Activated T-cell treated with anti-CD3 and anti-CD28 coated beads, Interleukin-2, amount 50 U/mL, for 1 hour (primary cell): ENCODE data around the gene NOS1AP.
"Not testable (repeated sequence)": the region's sequence is repeated elsewhere in the genome, so short reads cannot be mapped to it uniquely, and the experiment has no call there.

Source experiments
- DNase-seq: peaks from one replicate; pipeline ENCODE4 v3.0.0-alpha.2; 2020

NOS1AP gene

DNA sequence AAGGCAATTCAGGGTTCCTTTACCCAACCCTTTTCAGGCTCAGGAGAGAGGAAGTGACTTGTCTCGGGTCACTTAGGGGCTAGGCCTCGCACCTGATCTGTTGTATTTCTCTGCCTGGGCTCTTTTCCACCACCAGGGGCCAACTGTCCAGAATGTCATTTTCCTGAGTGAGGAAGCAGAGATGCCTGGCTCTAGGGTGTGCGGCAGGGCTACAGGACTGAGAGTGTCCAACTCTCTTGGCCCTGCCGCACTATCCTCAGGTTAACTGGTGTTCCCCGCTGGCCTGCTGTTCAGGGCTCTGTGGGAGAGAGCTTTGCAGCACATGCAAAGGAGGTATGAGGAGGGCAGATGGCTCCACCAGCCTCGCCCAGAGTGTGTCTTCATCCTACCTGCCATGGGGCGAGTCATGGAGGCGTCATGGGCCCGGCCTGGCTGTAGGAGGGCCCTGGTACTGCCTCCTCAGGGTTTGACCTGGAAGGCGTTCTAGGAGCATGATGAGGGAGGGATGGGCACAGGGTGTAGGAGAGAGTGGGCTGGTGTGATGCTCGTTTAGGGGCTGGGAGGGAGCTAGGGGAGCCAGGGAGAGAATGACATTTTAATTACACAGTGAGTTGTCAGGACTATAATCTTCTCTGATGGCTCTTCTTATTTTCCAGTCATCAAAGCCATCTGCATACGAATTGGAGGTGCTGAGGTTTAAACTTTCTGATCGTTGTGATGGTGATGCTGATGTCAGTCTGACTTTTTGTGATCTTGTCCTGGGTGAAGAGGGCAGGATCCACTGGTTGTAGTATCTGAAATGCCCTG, 128.3 kb downstream of the NOS1AP start:
- DNase-seq = no peak

DNA sequence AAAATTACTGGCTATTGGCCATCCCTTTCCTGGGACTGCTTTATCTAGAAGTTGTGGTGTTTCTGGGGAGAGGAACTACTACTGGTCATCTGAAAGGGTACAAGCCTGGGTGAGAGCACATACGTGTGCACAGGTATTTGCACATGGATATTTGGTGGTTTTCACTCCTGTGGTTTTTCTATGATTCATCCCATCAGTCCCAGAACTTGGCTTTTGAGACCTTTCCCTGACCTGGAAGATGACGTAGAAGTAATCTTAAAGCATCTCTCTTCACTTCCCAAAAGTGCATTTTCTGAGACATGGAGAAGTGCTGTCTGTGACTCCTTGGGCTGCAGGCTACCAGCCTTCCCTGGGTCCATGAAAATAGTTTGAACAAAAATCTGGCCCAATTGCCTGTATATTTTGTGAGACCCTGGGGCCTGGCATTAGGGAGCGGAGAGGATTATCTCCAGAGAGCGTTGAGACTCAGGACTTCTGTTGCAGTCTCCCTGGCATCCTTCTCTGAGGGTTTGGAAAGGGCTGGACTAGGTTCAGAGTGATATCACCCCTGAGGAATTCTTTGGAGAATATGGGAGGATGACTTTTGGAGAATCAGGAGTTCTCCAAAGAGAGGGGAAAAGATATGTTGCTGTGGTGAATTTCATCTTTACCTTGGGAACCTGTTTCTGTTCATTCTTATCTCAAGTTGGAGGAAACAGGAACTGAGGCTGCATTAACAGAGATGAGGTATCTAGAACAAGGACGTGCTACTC, 130.8 kb downstream of the NOS1AP start:
- DNase-seq = no peak

DNA sequence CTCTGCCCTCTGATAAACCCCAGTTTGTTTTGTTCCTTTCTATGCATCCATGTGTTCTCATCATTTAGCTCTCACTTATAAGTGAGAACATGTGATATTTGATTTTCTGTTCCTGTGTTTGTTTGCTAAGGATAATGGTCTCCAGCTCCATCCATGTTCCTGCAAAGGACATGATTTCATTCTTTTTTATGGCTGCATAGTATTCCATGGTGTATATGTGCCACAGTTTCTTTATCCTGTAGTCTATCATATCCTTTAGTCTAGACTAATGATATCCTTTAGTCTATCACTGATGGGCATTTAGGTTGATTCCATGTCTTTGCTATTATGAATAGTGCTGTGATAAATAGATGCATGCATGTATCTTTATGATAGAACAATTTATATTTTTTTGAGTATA, 131.6 kb downstream of the NOS1AP start:
- DNase-seq = not testable (repeated sequence)

- DNase-seq = no peak
Observed at GRCh38 chr1:162204129-162204822, 134.8 kb downstream of the NOS1AP start.

GRCh38 chr1:162204823-162205155, 135.3 kb downstream of the NOS1AP start:
- DNase-seq = no peak

- DNase-seq = no peak
Observed at GRCh38 chr1:162206300-162206699, 136.8 kb downstream of the NOS1AP start.

DNA sequence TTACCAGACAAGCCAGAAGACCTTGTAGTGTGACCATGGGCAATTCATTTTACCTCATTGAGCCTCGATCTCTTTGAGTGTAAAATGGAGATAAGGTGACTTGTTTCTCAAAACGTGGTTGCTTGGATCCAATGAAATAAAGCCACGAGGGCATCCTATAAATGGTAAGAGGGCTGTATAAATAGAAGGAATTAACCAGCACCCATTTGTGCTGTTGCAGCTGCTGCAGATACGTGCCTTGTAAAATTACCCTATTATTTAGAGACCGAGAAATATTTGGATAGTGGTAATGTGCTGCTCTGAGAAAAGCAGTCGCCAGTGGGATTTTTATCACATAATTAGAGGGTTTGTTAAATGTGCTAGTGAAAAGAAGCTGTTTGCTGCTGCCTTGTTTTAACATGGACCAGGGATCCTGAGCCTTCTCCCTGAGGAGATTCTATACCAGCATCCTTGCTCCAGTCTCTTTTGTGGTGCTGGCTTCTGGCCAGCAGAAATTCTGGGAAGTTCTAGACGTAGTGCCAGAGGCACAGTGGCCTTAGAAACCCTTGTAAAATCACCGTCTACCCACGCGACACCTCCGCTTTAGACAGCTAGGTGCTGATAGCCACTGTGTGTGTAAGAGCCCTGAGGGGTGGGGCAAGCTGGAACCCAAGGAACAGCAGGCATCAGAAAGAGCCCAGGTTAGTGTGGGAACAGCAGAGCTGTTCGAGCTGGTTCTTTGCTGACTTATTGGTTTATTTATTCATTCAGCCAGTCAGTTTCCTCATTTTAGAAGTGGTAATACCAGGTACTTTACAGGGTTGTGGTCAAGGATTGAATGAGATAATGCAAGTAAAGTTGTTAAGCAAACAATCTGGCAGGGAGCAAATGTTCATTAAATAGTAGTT, 137.5 kb downstream of the NOS1AP start:
- DNase-seq = no peak

GRCh38 chr1:162207862-162208261, 138.4 kb downstream of the NOS1AP start:
- DNase-seq = no peak

GRCh38 chr1:162210196-162210595, 140.7 kb downstream of the NOS1AP start:
- DNase-seq = no peak

- DNase-seq = no peak
Observed at GRCh38 chr1:162212713-162213112, 143.2 kb downstream of the NOS1AP start.

- no peak for DNase-seq
Observed at GRCh38 chr1:162213281-162213912, 143.9 kb downstream of the NOS1AP start.

DNA sequence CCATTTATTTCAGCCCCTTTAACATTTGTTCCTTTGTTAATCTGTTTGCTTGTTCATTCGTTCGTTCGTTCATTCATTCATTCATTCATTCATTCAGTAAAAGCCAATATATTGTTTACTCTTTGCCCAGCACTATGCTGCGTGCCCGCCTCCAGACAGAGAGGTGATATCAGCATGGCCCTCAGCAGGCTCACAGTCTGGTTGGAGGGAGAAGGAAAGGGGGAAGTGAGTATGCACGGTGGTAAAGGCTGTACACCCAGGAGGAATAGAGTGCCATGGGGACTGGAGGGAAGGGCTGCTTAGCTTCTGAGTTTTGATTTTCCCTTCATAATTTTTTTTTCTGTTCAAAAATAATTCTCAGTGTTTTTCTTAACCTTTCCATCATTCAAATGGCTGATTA, 144.7 kb downstream of the NOS1AP start:
- no peak for DNase-seq

DNA sequence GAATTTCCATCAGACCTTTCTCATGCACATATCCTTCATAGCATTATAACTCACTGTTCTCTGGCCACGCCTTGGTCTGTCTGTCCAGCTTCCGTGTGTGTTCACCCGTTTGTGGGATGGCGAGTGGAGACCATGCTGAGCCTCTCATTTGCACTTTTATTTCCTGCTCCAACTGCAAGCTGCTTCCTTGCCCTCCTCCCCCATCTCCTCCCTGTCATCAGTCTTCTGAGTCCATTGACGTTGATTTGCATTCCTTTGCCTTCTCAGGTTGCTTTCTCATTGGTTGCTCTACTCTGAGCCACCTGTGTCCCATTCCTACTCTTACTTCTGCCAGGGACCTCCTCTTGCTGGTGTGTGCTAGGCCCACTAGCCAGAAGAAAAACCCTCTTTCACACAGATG, 146.4 kb downstream of the NOS1AP start:
- no peak for DNase-seq

DNA sequence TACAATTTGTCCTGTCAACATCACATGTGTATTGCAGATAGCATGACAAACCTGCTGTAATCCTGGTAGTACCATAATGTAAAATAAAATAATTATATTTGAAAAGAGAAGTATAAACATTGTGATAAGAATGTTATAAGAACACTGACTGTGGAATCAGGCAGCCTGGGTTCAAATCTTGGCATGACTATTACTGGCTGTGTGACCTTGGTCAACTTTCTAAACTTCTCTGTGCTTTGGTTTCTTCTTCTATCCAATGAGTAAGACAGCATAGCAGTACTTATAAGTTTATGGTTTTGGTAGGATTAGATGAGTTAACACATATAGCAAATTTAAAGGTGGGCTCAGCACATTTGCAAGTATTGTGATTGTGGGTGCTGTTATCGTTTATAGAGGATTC, 147.1 kb downstream of the NOS1AP start:
- no peak for DNase-seq

DNA sequence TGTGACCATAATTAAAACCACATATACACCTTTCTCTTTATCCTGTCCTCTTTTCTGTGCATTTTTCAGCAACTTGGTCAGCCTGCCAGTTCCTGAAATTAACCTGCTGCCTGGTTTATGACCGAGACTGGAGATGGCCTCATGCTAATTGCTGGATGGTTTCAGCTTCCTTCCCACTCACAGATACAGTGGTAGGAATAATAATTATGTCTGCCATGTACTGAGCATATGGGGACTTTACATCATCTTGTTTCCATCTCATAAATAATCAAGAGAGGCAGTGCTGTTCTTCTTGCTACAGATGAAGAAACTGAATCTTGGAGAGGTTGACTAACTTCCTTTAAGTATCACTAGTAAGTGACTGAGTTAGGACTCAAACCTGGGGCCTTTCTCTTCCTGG, 148.2 kb downstream of the NOS1AP start:
- no peak for DNase-seq

- DNase-seq = no peak
Observed at GRCh38 chr1:162218546-162218945, 149.1 kb downstream of the NOS1AP start.

DNA sequence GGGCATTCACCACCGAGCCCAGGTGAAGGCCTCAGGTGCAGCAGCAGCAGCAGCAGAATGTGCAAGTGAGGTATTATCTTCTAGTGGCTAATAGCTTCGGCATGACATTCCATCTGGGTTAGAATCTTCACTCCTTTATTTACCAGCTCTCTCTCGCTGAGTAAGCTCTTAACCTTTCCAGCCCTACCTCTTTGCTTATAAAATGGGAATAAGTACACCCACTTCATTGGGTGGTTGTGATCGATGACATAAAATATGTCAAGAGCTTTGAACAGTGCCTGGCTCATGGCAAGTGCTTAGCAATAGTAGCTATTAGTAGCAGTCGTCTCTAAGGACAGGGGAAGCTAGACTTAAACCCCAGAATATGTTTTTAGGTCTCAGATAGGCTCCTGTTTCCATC, 149.5 kb downstream of the NOS1AP start:
- DNase-seq = no peak

DNA sequence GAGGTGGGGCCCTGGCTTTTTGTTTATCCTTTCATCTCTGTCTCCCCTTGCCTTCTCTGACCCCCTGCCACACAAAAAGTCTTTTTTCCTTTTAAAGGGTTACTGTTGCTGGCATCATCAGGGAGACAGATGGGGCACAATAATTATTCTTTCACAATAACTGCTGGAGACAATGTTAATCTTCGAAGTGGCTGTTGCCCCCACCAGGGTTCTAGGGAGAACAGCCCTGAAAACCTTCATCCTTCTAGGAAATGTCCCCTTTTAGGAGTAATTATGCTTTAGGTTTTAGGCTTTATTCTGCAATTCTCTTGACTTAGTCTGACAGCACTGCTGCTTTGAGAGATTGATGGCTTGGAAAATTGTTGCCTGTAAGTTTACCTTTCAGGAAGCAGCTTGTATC, 150.0 kb downstream of the NOS1AP start:
- DNase-seq = no peak

- no peak for DNase-seq
Observed at GRCh38 chr1:162220009-162220539, 150.6 kb downstream of the NOS1AP start.

DNA sequence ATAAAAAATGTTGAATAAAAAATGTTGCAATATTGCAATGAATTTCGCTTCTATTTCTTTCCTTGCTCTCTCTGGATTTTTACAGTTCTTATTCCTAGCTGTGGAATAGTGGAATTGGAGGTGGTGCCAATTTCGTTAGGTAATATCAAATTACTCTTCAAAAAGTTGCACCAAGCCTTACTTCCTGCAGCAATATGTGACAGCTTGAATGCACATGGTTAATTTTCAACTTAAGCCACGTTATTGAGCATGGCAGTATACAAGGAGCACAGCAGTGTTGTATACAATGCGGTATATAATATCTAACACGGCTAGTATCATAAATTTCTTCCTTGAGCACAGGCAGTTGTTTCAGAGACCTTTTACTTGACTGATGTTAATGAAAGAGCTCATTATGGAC, 152.5 kb downstream of the NOS1AP start:
- no peak for DNase-seq

GRCh38 chr1:162222730-162223129, 153.2 kb downstream of the NOS1AP start:
- DNase-seq = no peak

DNA sequence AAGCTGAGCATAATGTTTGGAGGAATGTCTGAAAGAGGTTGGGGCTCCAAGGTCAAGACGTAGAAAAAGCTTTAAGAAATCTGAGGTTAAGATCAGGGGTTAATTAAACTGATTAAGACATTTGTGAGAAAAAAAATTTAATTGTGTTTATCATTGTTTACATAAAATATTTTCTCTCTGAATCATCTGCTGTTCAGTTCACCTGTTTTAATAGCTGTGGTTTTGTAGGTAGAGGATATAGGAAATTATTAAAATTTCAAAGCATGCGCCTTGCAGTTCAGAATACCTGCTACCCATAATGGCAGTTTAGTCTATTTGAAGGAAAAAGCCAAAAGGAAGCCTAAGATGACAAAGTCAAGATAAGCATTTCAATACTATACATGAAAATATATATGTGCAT, 154.0 kb downstream of the NOS1AP start:
- no peak for DNase-seq
